ENCODE measurements around the gene REV3L. TPM values are rescaled to one million over a fixed set of nuclear protein-coding genes. Genes with fewer than 3 reads are reported as not detected.

Gene REV3L
- total RNA-seq, 1 experiment from 2014 or later: 5.3 TPM

DNA sequence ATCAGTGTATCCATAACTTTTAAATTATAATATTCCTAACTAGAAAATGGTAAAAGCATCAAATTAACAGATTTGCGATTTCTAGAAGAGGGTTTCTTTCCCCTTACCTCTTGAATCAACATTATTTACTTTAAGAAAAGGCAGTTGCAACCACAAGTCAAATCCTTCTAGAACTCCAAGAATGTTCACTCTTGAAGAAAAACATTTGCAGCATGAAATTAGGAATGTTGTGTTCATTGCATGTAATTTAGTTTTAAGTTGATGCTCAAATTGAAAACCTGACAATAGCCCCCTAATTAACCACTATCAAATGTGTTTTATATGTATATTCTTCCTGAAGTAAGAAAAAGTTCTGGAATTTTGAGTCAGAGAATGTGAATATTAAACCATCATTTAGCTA lies 2.3 kb upstream of the REV3L start:
- Histone ChIP-seq H3K9me3 (ENCODE audit: control insufficient read depth, low read depth, low read length) (no peaks in the 10 kb centered on the region), H3K4me1 (ENCODE audit: insufficient read depth, low read length) (0 out of 2 replicates have a peak, but pooled peaks cover 3% of the 10 kb centered on the region), H3T11ph (ENCODE audit: low read length) (no peak overlapping the region), H3K27me3 (ENCODE audit: insufficient read depth, low read length) (peaks cover 10% of the 10 kb centered on the region; the same call in 1 of the 2 replicates), H4K5ac (ENCODE audit: insufficient read length, low read depth, low read length) (no peak overlapping the region), H3K23me2 (ENCODE audit: insufficient read length, low read depth, low read length, poor library complexity, severe bottlenecking) (peaks cover 11% of the 10 kb centered on the region), H2BK12ac (ENCODE audit: insufficient read length, low read depth, low read length) (no peak overlapping the region), H3K4ac (ENCODE audit: low read depth, low read length) (no peak overlapping the region), H2BK15ac (ENCODE audit: low read depth, low read length) (no peak overlapping the region), H3K27ac (ENCODE audit: insufficient read length, low read depth, low read length) (no peak overlapping the region), H3K4me2 (ENCODE audit: insufficient read depth, insufficient read length, low read length) (no peak overlapping the region), H2BK5ac (ENCODE audit: insufficient read length, low read length) (no peak overlapping the region), H3K18ac (ENCODE audit: insufficient read length, low read depth, low read length) (no peak overlapping the region), H3K79me1 (ENCODE audit: insufficient read depth, low read depth, low read length, poor library complexity, severe bottlenecking) (no peaks in the 10 kb centered on the region), H4K91ac (ENCODE audit: insufficient read length, low read depth, low read length) (no peak overlapping the region), H3K56ac (ENCODE audit: insufficient read length, low read depth, low read length) (no peak overlapping the region), H2AFZ (ENCODE audit: low read length) (no peak overlapping the region), H2BK20ac (ENCODE audit: low read depth, low read length, poor library complexity, severe bottlenecking) (no peak overlapping the region), H4K20me1 (ENCODE audit: control insufficient read depth, insufficient read depth, insufficient read length) (no peaks in the 10 kb centered on the region), H2BK120ac (ENCODE audit: low read depth, low read length, poor library complexity, severe bottlenecking) (no peak overlapping the region), H3K23ac (ENCODE audit: insufficient read length, low read depth, low read length) (no peak overlapping the region), H4K8ac (replicated peaks; ENCODE audit: insufficient read length, low read depth, low read length) (no peak overlapping the region), H3K9ac (ENCODE audit: extremely low read depth, insufficient read length, low read length) (no peak overlapping the region), H3K79me2 (ENCODE audit: insufficient read depth, low read length) (no peaks in the 10 kb centered on the region), H3K14ac (ENCODE audit: insufficient read depth, low read length) (no peak overlapping the region), H2AK5ac (ENCODE audit: insufficient read length, low read length) (no peak overlapping the region)
- Mint-ChIP-seq H3K36me3 (ENCODE audit: insufficient read depth in 1 of 3, low read depth in 3 of 3) (peaks cover 2 to 21% (median 21%) of the 10 kb centered on the region in 3 experiments; a peak in 6 of 7 replicates), H3K4me3 (no peak overlapping the region), H3K4me1 (peaks cover 34 to 35% of the 10 kb centered on the region in 2 experiments), H3K27me3 (ENCODE audit: low read depth) (peaks cover 19% of the 10 kb centered on the region), H3K9me3 (peaks cover 3 to 4% of the 10 kb centered on the region in 2 experiments; a peak in 2 of 5 replicates), H3K27ac (no peak overlapping the region)
- WGBS (ENCODE audit: extremely low coverage, insufficient read length, low lambda C conversion rate): no CpG with 5 or more reads among the region's 1 CpG
- TF ChIP-seq, protein P1, sequence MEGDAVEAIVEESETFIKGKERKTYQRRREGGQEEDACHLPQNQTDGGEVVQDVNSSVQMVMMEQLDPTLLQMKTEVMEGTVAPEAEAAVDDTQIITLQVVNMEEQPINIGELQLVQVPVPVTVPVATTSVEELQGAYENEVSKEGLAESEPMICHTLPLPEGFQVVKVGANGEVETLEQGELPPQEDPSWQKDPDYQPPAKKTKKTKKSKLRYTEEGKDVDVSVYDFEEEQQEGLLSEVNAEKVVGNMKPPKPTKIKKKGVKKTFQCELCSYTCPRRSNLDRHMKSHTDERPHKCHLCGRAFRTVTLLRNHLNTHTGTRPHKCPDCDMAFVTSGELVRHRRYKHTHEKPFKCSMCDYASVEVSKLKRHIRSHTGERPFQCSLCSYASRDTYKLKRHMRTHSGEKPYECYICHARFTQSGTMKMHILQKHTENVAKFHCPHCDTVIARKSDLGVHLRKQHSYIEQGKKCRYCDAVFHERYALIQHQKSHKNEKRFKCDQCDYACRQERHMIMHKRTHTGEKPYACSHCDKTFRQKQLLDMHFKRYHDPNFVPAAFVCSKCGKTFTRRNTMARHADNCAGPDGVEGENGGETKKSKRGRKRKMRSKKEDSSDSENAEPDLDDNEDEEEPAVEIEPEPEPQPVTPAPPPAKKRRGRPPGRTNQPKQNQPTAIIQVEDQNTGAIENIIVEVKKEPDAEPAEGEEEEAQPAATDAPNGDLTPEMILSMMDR (conservative IDR thresholded peaks at IDR 0.05): no peak
- no peak for DNase-seq

Measured in H9 (cell line).